Measurements from ENCODE around the gene SPHKAP.
"Not testable (repeated sequence)": the region's sequence is repeated elsewhere in the genome, so short reads cannot be mapped to it uniquely, and the experiment has no call there.

Gene SPHKAP, protein sequence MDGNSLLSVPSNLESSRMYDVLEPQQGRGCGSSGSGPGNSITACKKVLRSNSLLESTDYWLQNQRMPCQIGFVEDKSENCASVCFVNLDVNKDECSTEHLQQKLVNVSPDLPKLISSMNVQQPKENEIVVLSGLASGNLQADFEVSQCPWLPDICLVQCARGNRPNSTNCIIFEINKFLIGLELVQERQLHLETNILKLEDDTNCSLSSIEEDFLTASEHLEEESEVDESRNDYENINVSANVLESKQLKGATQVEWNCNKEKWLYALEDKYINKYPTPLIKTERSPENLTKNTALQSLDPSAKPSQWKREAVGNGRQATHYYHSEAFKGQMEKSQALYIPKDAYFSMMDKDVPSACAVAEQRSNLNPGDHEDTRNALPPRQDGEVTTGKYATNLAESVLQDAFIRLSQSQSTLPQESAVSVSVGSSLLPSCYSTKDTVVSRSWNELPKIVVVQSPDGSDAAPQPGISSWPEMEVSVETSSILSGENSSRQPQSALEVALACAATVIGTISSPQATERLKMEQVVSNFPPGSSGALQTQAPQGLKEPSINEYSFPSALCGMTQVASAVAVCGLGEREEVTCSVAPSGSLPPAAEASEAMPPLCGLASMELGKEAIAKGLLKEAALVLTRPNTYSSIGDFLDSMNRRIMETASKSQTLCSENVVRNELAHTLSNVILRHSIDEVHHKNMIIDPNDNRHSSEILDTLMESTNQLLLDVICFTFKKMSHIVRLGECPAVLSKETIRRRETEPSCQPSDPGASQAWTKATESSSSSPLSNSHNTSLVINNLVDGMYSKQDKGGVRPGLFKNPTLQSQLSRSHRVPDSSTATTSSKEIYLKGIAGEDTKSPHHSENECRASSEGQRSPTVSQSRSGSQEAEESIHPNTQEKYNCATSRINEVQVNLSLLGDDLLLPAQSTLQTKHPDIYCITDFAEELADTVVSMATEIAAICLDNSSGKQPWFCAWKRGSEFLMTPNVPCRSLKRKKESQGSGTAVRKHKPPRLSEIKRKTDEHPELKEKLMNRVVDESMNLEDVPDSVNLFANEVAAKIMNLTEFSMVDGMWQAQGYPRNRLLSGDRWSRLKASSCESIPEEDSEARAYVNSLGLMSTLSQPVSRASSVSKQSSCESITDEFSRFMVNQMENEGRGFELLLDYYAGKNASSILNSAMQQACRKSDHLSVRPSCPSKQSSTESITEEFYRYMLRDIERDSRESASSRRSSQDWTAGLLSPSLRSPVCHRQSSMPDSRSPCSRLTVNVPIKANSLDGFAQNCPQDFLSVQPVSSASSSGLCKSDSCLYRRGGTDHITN (N-terminal part only)

DNA sequence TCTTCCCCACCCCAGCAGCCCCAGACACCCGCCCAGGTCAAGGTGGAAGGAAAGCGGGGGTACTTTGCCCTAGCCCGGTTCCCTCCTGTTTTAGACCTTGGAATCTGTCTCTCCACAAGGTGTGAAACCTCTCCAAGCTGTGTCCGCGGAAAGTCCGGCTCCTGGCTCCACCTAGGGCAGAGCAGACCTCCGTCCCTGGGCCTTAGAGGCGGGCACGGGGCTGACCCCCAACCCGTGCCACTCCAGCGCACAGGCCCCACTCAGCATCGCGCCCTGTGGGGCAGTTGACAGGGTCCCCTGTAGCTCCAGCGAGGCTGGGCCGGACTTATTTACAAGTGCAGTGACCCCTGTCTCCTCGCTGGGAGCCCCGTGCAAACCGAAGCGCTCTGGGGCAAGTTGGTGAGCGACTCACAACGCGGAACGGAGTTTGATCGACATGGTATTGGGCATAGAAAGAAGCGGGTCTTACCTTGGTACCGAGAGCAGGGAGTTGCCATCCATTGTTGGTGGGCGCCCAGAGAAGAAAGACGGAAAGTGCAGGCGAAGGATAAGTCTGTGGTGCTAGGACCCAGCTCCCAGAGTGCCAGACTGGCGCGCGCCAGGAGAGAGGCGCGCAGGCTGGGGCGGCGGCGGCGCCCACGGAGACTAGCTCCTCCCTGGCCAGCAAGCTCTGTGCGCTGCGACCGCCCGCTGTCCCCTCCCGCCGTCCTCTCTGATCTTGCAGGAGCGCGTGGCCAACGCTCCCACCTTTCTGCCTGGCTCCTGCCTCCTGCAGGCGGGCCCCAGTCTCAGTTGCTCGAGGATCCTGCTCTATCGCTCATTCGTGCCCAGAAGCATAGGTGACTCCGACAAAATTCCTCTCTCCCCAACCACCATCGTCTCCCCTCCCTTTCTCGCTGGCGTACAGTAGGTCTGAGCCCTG lies at the start of gene SPHKAP:
Gene SPHKAP, minus strand, starts transcription at position 590 of the 922 bp plus-strand sequence. Its CDS starts 89 bp downstream, at position 501.
- no peak for DNase-seq
- Mint-ChIP-seq H3K36me3 (ENCODE audit: low read depth) (peaks cover 4% of the 10 kb centered on the region), H3K27ac (no peak within 1 kb of the TSS), H3K4me3 (no peak within 1 kb of the TSS), H3K9me3 (peaks cover 13% of the 10 kb centered on the region), H3K4me1 (no peaks in the 10 kb centered on the region), H3K27me3 (peaks cover 9% of the 10 kb centered on the region)
- no peak for ATAC-seq

DNA sequence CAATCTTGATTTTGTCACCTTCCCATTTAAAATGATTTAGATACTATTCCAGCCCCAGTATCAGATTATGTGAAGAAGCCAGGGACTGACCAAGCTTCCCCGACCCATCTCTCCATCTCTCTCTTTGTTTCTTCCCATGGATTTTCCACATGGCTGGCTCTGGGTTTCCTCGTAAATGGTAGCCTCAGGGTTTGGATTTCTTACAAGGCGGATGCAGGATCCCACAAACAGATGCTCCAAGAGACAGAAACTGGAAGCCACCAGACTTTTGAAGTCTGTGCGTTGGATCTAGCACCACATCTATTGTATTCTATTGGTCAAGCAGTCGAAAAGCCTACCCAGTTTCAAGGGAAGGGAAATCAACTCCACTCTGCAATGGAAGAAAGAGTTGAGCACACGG lies 46.0 kb upstream of the SPHKAP start:
- no peaks in the 10 kb centered on the region for H3K36me3 Mint-ChIP-seq (ENCODE audit: low read depth)
- peaks cover 4% of the 10 kb centered on the region for H3K9me3 Mint-ChIP-seq
- H3K27me3 Mint-ChIP-seq, result no peaks in the 10 kb centered on the region
- no peak overlapping the region for H3K27ac Mint-ChIP-seq
- no peaks in the 10 kb centered on the region for H3K4me1 Mint-ChIP-seq
- ATAC-seq (no peak), DNase-seq (no peak)
- H3K4me3 Mint-ChIP-seq, result no peak overlapping the region

DNA sequence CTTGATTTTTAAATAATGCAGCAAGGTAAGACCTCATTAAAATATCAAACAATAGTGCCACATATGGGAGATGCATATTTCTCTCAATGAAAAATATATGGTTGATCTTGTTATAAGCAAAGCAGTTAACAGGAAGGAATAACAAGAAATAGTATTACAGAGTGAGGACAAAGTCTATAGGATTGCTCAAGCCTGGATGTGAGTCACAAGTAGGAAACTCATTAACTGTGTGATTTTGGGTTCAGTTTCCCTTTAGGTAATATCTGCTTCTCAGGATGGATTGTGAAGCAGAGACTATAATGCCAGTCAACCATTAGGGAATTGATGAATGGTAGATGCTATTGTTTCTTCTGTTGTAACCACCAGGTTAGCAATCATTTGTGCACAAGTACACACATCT lies 42.9 kb upstream of the SPHKAP start:
- ATAC-seq, result no peak

DNA sequence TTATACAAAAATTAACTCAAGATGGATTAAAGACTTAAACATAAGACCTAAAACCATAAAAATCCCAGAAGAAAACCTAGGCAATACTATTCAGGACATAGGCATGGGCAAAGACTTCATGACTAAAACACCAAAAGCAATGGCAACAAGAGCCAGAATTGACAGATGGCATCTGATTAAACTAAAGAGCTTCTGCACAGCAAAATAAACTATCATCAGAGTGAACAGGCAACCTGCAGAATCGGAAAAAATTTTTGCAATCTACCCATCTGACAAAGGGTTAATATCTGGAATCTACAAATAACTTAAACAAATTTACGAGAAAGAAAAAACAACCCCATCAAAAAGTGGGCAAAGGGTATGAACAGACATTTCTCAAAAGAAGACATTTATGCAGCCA lies 37.1 kb upstream of the SPHKAP start:
- H3K4me1 Mint-ChIP-seq; ATAC-seq; H3K27me3 Mint-ChIP-seq; H3K4me3 Mint-ChIP-seq; H3K9me3 Mint-ChIP-seq; H3K27ac Mint-ChIP-seq; H3K36me3 Mint-ChIP-seq (ENCODE audit: low read depth); DNase-seq: not testable (repeated sequence)

More for the DNA sequence above, 42.9 kb upstream of the SPHKAP start:
- Mint-ChIP-seq H3K4me1 (no peaks in the 10 kb centered on the region), H3K4me3 (no peak overlapping the region), H3K27me3 (no peaks in the 10 kb centered on the region), H3K27ac (no peak overlapping the region), H3K36me3 (ENCODE audit: low read depth) (no peaks in the 10 kb centered on the region), H3K9me3 (peaks cover 4% of the 10 kb centered on the region)
- DNase-seq, result no peak

DNA sequence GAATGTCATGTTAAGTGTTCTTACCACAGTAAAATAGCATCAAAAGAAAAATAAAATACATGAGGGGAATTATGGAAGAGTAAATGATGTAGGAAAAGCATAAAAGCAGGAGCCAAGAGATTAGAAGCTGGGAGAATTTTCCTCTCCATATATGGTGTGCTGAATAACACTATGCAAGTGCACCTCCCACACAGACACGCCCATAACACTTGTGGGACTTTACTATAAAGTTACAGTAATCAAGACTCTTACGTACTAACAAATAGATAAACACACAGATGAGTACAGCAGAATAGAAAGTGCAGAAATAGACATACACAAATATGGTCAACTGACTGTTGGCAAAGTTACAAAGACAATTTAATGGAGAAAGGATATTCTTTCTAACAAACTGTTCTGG lies 16.0 kb upstream of the SPHKAP start:
- peaks cover 4% of the 10 kb centered on the region for H3K9me3 Mint-ChIP-seq
- no peaks in the 10 kb centered on the region for H3K36me3 Mint-ChIP-seq (ENCODE audit: low read depth)
- DNase-seq, result no peak
- no peaks in the 10 kb centered on the region for H3K27me3 Mint-ChIP-seq
- no peak overlapping the region for H3K27ac Mint-ChIP-seq
- H3K4me1 Mint-ChIP-seq, result no peaks in the 10 kb centered on the region
- no peak for ATAC-seq
- no peak overlapping the region for H3K4me3 Mint-ChIP-seq

DNA sequence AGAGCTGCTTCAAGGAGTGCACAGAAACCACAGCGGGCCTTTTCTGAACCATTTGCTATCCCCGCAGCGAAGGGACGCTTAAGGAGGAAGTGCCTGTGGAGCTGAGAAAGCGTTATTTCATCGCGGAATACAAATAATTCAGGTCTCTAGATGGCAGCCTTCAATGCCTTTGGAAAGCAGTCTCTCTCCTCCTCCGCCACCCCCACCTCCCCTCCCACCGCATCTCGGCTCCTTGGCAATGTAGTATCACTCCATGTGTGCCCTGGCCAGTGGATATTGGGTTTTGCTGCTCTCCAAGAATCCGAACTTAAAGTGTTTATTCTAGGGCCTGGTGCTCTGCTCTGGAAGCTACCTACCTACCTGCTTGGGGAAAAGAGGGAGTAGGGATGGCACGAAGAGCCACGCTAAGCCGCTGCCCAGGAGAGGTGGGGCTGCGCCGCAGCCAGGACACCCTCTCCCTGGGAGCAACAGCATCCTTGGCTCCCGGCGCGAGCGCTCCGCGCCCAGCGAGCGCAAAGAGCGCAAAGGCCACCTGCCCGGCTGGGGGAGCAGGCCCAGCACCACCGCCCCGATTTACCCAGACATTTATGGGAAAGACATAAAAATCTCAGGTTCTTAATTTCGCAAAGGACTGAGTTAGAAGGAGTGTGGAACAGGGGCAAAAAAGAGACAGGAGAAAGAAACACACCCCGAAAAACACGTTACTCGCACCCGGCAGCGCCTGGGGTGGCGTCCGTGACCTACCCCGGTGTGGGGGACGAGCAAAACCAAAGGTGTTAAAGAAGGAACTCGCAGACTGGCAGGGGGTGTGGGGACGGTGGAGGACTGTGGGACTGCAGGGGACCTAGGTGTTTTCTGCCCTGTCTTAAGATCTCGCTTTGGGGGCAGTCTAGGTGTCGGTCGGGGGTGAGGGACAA lies 1.0 kb downstream of the SPHKAP start:
- H3K27me3 Mint-ChIP-seq, result peaks cover 9% of the 10 kb centered on the region
- no peak for DNase-seq
- no peak overlapping the region for H3K4me3 Mint-ChIP-seq
- peaks cover 9% of the 10 kb centered on the region for H3K9me3 Mint-ChIP-seq
- H3K4me1 Mint-ChIP-seq, result no peaks in the 10 kb centered on the region
- H3K36me3 Mint-ChIP-seq (ENCODE audit: low read depth), result peaks cover 4% of the 10 kb centered on the region
- ATAC-seq, result no peak
- H3K27ac Mint-ChIP-seq, result no peak overlapping the region

DNA sequence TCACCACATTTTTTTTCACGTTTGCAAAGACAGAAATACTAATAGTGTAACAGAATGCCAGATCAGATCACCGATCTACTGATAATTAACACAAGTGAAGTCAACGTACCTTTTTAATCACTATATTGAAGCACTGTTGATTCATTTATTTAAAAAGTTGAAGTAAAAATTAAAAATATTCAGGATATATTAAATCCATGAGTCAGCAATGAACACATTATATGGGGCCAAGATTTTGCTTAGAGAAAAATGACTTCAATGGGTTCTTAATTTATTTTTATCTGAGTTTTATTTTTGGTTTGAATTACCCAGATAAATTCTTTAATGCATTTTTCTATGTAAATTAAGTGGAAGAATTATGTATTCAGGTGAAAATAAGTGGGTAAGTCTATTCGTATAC lies 14.2 kb downstream of the SPHKAP start:
- H3K9me3 Mint-ChIP-seq, result peaks cover 3% of the 10 kb centered on the region
- no peaks in the 10 kb centered on the region for H3K27me3 Mint-ChIP-seq
- no peak overlapping the region for H3K4me3 Mint-ChIP-seq
- H3K36me3 Mint-ChIP-seq (ENCODE audit: low read depth), result no peaks in the 10 kb centered on the region
- DNase-seq (no peak), ATAC-seq (no peak)
- no peaks in the 10 kb centered on the region for H3K4me1 Mint-ChIP-seq
- H3K27ac Mint-ChIP-seq, result no peak overlapping the region

DNA sequence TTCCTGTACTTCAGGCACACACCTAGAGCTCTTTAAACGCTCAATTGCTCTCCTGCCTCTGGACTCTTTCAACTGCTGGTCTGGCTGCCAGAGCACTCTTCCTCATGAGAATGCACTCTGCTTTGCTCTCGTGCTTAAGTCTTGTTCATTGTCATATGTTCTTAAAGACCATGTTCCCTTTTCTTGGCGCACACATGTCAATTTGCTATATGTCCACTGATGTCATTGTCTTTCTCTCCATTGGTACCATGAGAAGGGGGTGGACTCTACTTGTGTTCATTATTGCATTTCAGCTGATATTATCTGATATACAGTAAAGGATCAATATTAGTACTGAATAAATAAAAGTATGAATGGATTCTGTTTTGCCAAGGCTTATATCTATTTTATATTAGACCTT lies 16.8 kb downstream of the SPHKAP start:
- no peaks in the 10 kb centered on the region for H3K36me3 Mint-ChIP-seq (ENCODE audit: low read depth)
- H3K27ac Mint-ChIP-seq, result no peak overlapping the region
- DNase-seq, result no peak
- no peaks in the 10 kb centered on the region for H3K27me3 Mint-ChIP-seq
- no peak for ATAC-seq
- H3K4me1 Mint-ChIP-seq, result no peaks in the 10 kb centered on the region
- no peak overlapping the region for H3K4me3 Mint-ChIP-seq
- H3K9me3 Mint-ChIP-seq, result peaks cover 11% of the 10 kb centered on the region

DNA sequence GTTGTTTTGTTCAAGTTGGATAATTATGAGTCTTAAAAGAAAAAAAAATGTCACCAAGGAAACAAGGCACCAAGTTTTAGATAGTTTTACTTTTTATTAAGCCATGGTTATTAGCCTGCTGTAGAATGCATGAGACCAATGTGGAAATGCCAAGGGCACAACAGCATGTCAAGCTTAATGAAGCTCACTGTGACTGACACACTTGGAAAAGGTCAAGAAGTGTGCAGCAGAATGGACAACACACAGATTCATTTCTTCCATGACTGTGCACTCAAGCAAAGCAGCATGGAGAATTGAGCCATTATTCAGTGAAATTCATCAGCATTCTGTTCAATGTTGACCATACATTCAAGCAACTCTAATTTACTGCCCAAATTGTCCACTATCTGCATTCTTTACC lies 23.6 kb downstream of the SPHKAP start:
- H3K4me1 Mint-ChIP-seq, result no peaks in the 10 kb centered on the region
- H3K4me3 Mint-ChIP-seq, result no peak overlapping the region
- no peaks in the 10 kb centered on the region for H3K27me3 Mint-ChIP-seq
- DNase-seq (no peak), ATAC-seq (no peak)
- H3K36me3 Mint-ChIP-seq (ENCODE audit: low read depth), result no peaks in the 10 kb centered on the region
- H3K27ac Mint-ChIP-seq, result no peak overlapping the region
- peaks cover 22% of the 10 kb centered on the region for H3K9me3 Mint-ChIP-seq

DNA sequence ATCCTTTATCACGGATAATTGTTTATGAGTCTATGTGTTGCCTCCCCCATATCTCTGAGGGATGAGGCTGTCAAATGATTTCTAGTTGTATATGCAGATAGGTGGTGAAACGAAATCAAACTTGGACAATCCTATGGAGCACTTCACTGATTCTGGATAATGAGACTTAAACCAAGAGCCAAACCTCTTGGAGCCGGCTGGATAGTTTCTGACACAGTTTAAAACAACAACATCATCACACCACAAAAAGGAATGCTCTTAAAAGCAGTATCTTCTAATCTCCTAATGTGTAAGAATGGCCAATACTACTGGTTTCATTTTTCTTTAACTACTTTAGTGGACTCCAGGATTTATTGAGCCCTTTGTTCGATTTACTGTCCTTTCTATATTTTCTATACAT lies 36.5 kb downstream of the SPHKAP start:
- no peak for DNase-seq
- H3K4me1 Mint-ChIP-seq, result no peaks in the 10 kb centered on the region
- no peak overlapping the region for H3K4me3 Mint-ChIP-seq
- no peaks in the 10 kb centered on the region for H3K36me3 Mint-ChIP-seq (ENCODE audit: low read depth)
- H3K27me3 Mint-ChIP-seq, result no peaks in the 10 kb centered on the region
- ATAC-seq, result no peak
- H3K9me3 Mint-ChIP-seq, result peaks cover 5% of the 10 kb centered on the region
- no peak overlapping the region for H3K27ac Mint-ChIP-seq

DNA sequence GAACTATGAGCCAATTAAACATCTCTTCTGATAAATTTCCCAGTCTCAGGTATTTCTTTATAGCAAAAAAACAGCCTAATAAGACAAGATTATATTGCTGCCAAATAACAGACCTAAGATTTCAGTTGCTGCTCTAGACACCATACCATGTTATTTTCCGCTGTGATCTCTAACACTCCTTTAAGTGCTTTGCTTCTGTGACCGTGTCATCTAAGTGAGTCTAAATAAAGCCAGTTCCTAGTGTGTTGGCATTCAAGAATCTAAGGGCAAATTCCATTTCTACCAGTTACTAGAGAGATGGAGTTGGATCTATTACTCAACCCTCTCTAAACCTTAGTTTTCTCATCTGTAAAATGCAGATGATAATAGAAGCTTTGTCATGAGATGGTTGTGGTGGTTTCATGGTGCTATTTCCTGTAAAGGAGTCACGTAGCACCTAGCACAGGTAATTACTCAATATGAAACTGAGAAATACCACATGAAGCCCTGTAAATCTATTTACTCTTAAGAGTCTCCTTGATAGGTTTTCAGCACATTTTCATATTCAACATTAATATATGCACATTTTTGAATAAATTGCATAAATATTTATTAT lies 40.5 kb downstream of the SPHKAP start:
- Mint-ChIP-seq H3K9me3 (no peaks in the 10 kb centered on the region), H3K27ac (no peak overlapping the region), H3K27me3 (no peaks in the 10 kb centered on the region), H3K4me1 (no peaks in the 10 kb centered on the region), H3K36me3 (ENCODE audit: low read depth) (no peaks in the 10 kb centered on the region), H3K4me3 (no peak overlapping the region)
- ATAC-seq, result no peak
- no peak for DNase-seq

DNA sequence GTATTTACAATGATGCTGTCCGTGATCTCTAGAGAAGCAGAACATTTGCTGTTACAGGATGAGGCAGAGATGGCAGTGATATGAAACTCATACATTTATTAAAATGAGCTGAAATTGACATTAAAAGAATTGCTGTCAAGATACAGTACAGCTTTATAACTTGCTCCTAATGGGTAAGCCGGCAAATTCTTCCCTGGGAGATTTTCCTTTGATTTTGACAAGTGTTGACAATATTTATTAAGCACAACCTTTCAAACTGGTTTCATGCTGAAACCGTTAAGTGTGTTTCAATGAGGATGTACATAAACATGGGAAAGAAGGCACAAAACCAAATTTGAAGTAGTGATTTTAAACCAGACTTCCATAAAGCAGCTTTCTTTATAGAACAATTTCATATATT lies 45.5 kb downstream of the SPHKAP start:
- no peak overlapping the region for H3K27ac Mint-ChIP-seq
- H3K9me3 Mint-ChIP-seq, result no peaks in the 10 kb centered on the region
- H3K4me1 Mint-ChIP-seq, result no peaks in the 10 kb centered on the region
- H3K4me3 Mint-ChIP-seq, result no peak overlapping the region
- no peaks in the 10 kb centered on the region for H3K27me3 Mint-ChIP-seq
- ATAC-seq, result no peak
- no peak for DNase-seq
- no peaks in the 10 kb centered on the region for H3K36me3 Mint-ChIP-seq (ENCODE audit: low read depth)

DNA sequence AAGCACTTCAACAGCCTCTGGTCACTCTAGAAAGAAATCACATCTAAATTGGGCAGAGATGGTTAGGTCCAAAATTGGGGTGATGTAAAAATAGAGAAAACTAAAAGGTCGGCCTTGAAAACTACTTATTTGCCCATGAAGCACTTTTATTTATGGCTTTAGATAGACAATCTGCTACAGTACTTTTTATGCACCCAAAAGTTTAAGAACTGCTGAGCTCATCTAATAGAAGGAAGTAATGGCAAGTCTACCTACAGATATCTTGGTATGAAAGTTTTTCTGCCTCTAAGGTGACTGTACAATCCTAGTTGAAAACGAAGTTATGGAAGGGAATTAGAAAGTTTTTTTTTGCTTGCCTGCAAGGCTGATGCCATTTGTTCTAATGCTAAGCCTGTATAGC lies 46.2 kb downstream of the SPHKAP start:
- H3K9me3 Mint-ChIP-seq, result no peaks in the 10 kb centered on the region
- H3K4me3 Mint-ChIP-seq, result no peak overlapping the region
- no peaks in the 10 kb centered on the region for H3K27me3 Mint-ChIP-seq
- no peaks in the 10 kb centered on the region for H3K36me3 Mint-ChIP-seq (ENCODE audit: low read depth)
- H3K27ac Mint-ChIP-seq, result no peak overlapping the region
- no peak for DNase-seq
- ATAC-seq, result no peak
- no peaks in the 10 kb centered on the region for H3K4me1 Mint-ChIP-seq
